ENCODE data around the gene HYI. TPM values are rescaled to one million over a fixed set of nuclear protein-coding genes. Genes with fewer than 3 reads are reported as not detected.

HYI gene
- total RNA-seq, 1 experiment from 2014 or later: 55.3 TPM

GRCh38 chr1:43419627-43420425 is 33.9 kb downstream of the HYI start:
- intact Hi-C loops (cut with micrococcal nuclease; ENCODE audit: unreplicated experiment) (no loop called here), in situ Hi-C loops (cut with HindIII; ENCODE audit: low pct_unique_long_range_greater_than_20kb, low sequenced_read_pairs) (no loop called here)
- TF ChIP-seq REST (IDR thresholded peaks at IDR 0.05; ENCODE audit: insufficient read depth in 1 of 2, low read depth in 2 of 2, low read length in 1 of 2): no peak
- TF ChIP-seq TCF7L2 (IDR thresholded peaks at IDR 0.05; ENCODE audit: low read depth, low read length): no peak
- TF ChIP-seq SIN3A (IDR thresholded peaks at IDR 0.05; ENCODE audit: borderline replicate concordance, insufficient read depth, low read depth, low read length): no peak
- TF ChIP-seq POLR2AphosphoS5 (IDR thresholded peaks at IDR 0.05; ENCODE audit: low read depth, low read length): no peak
- no peak for TF ChIP-seq CTCF (IDR thresholded peaks at IDR 0.05)
- H3K27ac ChIP-seq (ENCODE audit: low read length): no peak overlapping the region
- BruUV-seq (replicated peaks): no TSS peak
- no peak overlapping the region for H3K4me3 ChIP-seq (ENCODE audit: low read depth in 2 of 2, low read length in 2 of 2)
- CTCF ChIA-PET: no interaction called here
- ATAC-seq (no peak), DNase-seq (ENCODE audit: low read depth, low spot score) (no peak)
- POLR2A ChIA-PET: no interaction called here
- no peaks in the 10 kb centered on the region for H3K9me3 ChIP-seq (ENCODE audit: control insufficient read depth, insufficient read depth, low read depth, low read length)
- no peaks in the 10 kb centered on the region for H3K4me1 ChIP-seq (ENCODE audit: control insufficient read depth, insufficient read depth, low read length)
- H3K27me3 ChIP-seq (ENCODE audit: control insufficient read depth, insufficient read depth, low read length): no peaks in the 10 kb centered on the region
- peaks cover 3% of the 10 kb centered on the region; the same call in 1 of the 2 replicates for H3K36me3 ChIP-seq (ENCODE audit: control insufficient read depth, insufficient read depth, low read length)

GRCh38 chr1:43418858-43419257 is 34.9 kb downstream of the HYI start:
- TF ChIP-seq SIN3A (IDR thresholded peaks at IDR 0.05; ENCODE audit: borderline replicate concordance, insufficient read depth, low read depth, low read length) (no peak), TCF7L2 (IDR thresholded peaks at IDR 0.05; ENCODE audit: low read depth, low read length) (no peak), REST (IDR thresholded peaks at IDR 0.05; ENCODE audit: insufficient read depth in 1 of 2, low read depth in 2 of 2, low read length in 1 of 2) (no peak), CTCF (IDR thresholded peaks at IDR 0.05) (no peak), POLR2AphosphoS5 (IDR thresholded peaks at IDR 0.05; ENCODE audit: low read depth, low read length) (no peak)
- no peaks in the 10 kb centered on the region for H3K9me3 ChIP-seq (ENCODE audit: control insufficient read depth, insufficient read depth, low read depth, low read length)
- intact Hi-C loops (cut with micrococcal nuclease; ENCODE audit: unreplicated experiment) (no loop called here), in situ Hi-C loops (cut with HindIII; ENCODE audit: low pct_unique_long_range_greater_than_20kb, low sequenced_read_pairs) (no loop called here)
- H3K4me1 ChIP-seq (ENCODE audit: control insufficient read depth, insufficient read depth, low read length): no peaks in the 10 kb centered on the region
- BruUV-seq (replicated peaks): no TSS peak
- peaks cover 3% of the 10 kb centered on the region; the same call in 1 of the 2 replicates for H3K36me3 ChIP-seq (ENCODE audit: control insufficient read depth, insufficient read depth, low read length)
- no peak overlapping the region for H3K4me3 ChIP-seq (ENCODE audit: low read depth in 2 of 2, low read length in 2 of 2)
- DNase-seq (ENCODE audit: low read depth, low spot score) (no peak), ATAC-seq (no peak)
- ChIA-PET CTCF (no interaction called here), POLR2A (no interaction called here)
- no peaks in the 10 kb centered on the region for H3K27me3 ChIP-seq (ENCODE audit: control insufficient read depth, insufficient read depth, low read length)
- H3K27ac ChIP-seq (ENCODE audit: low read length): no peak overlapping the region
